GM10266 (cell line): ENCODE results near the gene CTXND1.

ENCODE experiments used
- DNase-seq: peaks from one replicate; pipeline ENCODE4 v3.0.0; 2012; ENCODE audit errors: extremely low spot score
- TF ChIP-seq, protein P1 (sequence below): IDR thresholded peaks from 2 replicates; pipeline ENCODE4 v1.5.1; 2012; ENCODE audit warnings: mild to moderate bottlenecking, low read depth; ENCODE audit not compliant: control insufficient read depth, insufficient read depth; ENCODE audit errors: missing control alignments

The CTXND1 gene

DNA sequence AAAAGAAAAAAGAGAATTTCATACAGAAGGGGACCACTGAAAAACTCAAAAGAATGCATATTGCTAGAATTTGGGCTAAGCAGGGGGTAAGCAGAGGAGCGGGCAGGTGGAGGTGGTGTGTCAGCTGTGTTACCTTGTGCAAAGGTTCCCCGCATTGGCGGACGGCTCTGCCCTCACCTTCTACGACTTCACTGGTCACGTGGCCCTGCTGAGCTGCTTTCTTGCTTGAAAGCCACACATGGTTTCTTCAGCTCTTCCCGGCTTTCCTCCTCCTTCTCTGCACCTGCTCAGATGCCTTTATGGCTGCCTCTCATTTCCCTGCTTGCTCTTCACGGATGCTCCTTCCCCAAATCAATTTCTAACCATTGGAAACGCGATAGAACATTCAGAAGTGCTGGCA is 68.7 kb downstream of the CTXND1 start:
- TF ChIP-seq, protein P1, sequence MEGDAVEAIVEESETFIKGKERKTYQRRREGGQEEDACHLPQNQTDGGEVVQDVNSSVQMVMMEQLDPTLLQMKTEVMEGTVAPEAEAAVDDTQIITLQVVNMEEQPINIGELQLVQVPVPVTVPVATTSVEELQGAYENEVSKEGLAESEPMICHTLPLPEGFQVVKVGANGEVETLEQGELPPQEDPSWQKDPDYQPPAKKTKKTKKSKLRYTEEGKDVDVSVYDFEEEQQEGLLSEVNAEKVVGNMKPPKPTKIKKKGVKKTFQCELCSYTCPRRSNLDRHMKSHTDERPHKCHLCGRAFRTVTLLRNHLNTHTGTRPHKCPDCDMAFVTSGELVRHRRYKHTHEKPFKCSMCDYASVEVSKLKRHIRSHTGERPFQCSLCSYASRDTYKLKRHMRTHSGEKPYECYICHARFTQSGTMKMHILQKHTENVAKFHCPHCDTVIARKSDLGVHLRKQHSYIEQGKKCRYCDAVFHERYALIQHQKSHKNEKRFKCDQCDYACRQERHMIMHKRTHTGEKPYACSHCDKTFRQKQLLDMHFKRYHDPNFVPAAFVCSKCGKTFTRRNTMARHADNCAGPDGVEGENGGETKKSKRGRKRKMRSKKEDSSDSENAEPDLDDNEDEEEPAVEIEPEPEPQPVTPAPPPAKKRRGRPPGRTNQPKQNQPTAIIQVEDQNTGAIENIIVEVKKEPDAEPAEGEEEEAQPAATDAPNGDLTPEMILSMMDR, result no peak
- DNase-seq, result no peak

DNA sequence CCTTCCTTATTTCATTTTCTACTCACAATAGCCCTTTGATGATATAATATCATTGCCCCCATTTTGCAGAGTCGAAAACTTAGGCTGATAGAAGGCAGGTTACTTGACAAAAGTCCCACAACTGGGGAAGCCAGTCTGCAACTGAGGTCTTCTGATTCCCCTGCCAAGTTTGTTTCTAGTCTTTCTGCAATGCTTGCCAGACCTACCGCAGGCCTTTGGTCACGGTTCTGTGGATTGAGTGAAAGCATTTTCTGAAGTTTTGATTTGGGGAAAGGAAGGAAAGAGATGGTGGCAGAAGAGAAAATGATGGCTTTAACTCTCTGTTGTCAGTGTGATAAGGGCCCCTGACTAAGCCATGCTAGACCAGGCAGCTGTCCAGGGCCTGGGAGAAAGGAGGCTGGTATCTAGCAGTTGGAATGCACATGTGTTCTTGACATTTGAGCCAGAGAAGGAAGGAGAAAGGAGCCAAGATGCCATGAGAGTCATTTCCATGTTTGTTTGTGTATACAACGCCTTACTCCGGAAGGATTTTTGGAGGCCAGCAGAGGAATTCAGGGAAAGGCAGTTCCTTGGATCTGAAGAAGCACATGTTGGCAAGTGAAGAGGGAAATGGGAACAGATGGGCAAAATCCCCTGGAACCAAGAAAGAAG is 69.3 kb downstream of the CTXND1 start:
- DNase-seq, result no peak
- TF ChIP-seq, protein P1, result no peak

DNA sequence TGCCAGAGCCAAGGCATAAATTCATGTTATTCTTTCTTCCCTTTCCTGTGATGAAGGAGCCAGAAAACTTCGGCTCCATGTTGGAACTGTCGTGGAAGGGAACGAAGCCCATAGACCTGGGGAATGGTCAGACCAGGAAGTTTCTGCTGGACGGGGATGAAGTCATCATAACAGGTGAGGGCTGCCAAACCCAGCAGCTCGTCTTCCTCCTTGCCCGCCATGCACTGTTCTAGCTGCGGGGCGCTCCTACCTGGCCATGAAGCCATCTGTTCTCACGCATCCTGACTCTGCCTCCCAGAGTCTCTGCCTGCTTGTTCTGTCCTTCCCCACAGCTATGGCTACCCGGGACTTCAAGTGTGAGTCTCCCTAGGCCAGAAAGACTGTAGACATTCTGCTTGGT is 71.0 kb downstream of the CTXND1 start:
- DNase-seq, result no peak
- TF ChIP-seq, protein P1, result no peak

GRCh38 chr15:80180468-80180867 is 71.5 kb downstream of the CTXND1 start:
- TF ChIP-seq, protein P1, result no peak
- DNase-seq, result no peak

DNA sequence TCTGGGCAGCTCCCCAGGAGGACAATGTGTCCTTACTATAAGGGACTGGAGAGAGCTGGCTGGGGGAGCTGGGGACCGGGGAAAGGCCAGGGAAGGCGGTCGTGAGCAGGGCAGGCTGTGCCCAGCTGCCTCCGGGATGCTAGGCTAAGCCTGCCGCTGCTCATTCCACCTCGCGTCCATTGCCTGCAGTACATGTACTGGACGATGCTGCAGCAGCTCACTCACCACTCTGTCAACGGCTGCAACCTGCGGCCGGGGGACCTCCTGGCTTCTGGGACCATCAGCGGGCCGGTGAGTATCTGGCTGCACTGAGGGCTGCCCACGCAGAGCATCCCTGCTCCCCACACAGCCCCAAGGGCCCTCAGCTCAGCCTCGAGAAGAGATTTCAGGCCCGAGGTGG is 72.1 kb downstream of the CTXND1 start:
- TF ChIP-seq, protein P1, result no peak
- DNase-seq, result no peak

GRCh38 chr15:80179025-80179759 is 72.8 kb downstream of the CTXND1 start:
- DNase-seq, result no peak
- TF ChIP-seq, protein P1, result no peak

- no peak for DNase-seq
- TF ChIP-seq, protein P1, result no peak
Observed at GRCh38 chr15:80177156-80177555, 74.9 kb downstream of the CTXND1 start.
